ENCODE results near the gene EPO.

The EPO gene

GRCh38 chr7:100689230-100690135 is 30.8 kb upstream of the EPO start:
- TF ChIP-seq, protein P1, sequence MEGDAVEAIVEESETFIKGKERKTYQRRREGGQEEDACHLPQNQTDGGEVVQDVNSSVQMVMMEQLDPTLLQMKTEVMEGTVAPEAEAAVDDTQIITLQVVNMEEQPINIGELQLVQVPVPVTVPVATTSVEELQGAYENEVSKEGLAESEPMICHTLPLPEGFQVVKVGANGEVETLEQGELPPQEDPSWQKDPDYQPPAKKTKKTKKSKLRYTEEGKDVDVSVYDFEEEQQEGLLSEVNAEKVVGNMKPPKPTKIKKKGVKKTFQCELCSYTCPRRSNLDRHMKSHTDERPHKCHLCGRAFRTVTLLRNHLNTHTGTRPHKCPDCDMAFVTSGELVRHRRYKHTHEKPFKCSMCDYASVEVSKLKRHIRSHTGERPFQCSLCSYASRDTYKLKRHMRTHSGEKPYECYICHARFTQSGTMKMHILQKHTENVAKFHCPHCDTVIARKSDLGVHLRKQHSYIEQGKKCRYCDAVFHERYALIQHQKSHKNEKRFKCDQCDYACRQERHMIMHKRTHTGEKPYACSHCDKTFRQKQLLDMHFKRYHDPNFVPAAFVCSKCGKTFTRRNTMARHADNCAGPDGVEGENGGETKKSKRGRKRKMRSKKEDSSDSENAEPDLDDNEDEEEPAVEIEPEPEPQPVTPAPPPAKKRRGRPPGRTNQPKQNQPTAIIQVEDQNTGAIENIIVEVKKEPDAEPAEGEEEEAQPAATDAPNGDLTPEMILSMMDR (IDR thresholded peaks at IDR 0.05), result no peak

- TF ChIP-seq, protein P1 (IDR thresholded peaks at IDR 0.05), result peak; percentile 97
Measured at GRCh38 chr7:100691676-100692577, 28.3 kb upstream of the EPO start.

DNA sequence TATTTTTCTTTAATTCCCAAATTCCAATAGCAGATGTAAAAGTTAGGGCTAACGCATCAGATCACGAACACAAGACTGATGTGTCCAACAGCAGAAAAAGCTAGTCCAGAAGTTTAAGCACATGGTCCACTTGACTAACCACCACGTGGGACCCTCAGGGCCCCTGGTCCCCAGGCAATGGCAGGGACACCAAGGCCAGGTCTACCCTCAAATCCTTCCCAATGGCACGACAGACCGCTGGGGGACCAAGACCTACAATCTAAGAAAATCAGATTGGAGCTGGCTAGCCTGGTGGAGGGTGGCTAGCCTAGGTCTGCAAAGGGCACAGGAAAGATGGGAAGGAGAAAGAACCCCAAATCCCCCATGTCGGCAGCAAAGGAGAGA is 27.7 kb upstream of the EPO start:
- TF ChIP-seq, protein P1 (IDR thresholded peaks at IDR 0.05), result no peak

- TF ChIP-seq, protein P1 (IDR thresholded peaks at IDR 0.05), result no peak
Measured at GRCh38 chr7:100693312-100694097, 26.8 kb upstream of the EPO start.

DNA sequence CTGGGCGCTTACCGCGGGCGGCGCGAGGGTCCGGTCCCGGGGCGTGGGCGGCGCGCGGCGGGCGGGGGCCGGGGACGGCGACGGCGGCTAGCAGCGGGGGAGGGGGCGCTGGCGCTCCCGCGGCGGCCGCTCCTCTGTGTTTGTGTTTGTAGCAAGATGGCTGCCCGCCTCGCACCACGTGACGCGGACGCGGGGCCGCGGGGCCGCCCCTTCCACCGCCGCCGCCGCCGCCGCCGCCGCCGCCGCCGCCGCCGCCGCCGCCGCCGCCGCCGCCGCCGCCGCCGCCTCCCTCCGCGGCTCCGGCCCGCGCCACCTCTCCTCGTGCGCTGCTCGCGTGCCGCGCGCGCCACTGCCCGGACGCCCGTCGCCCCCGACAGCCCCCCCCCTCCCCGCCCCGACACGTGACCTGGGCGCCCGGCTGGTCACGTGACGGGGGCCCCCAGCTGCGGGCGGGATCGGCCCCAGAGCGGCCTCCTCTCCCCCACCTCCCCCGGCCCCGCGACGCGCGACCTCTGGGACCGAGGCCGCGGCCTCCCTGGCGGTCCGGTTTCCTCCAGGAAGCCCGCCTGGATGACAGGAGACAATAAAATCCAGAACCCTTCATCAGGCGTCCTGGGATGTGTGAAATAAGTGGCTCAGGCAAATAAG is 26.0 kb upstream of the EPO start, which contains the start of gene GIGYF1:
Gene GIGYF1 (minus strand): TSS at position 153 of the 648 bp plus-strand sequence. CDS start 6,012 bp downstream, outside the sequence.
- TF ChIP-seq, protein P1 (IDR thresholded peaks at IDR 0.05), result no peak

DNA sequence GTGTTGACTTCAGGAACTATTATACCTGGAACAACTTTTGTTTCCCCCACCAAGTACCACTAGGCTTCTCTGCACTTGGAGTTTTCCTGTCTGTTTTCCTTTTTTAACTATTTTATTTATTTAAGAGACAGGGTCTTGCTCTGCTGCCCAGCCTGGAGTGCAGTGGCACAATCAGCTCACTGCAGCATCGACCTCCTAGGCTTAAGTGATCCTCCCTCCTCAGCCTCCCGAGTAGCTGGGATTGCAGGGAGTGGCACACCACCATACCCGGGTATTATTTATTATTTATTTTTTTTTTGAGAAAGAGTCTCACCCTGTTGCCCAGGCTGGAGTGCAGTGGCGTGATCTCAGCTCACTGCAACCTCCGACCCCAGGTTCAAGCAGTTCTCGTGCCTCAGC is 24.1 kb upstream of the EPO start:
- TF ChIP-seq, protein P1 (IDR thresholded peaks at IDR 0.05), result no peak
